SH-SY5Y (cell line): ENCODE data around the gene MCRIP2.

Experiments used
- GATA2 ChIP-seq: IDR thresholded peaks from 2 replicates; pipeline ENCODE4 v1.6.1; 2011; ENCODE audit warnings: mild to moderate bottlenecking, low read depth, low read length
- GATA3 ChIP-seq: IDR thresholded peaks from 2 replicates; pipeline ENCODE4 v1.6.1; 2011; ENCODE audit warnings: low read depth, mild to moderate bottlenecking, low read length, moderate library complexity

- TF ChIP-seq GATA3 (no peak), GATA2 (no peak)
Measured at GRCh38 chr16:649631-650030, 8.0 kb downstream of the MCRIP2 start.
